HuH-7 (cell line): ENCODE measurements around the gene TTLL5.
"Not testable (repeated sequence)": the region's sequence is repeated elsewhere in the genome, so short reads cannot be mapped to it uniquely, and the experiment has no call there.

Experiments used
- DNase-seq: peaks from one replicate; pipeline ENCODE4 v3.0.0; 2011; ENCODE audit warnings: low spot score

Gene TTLL5

GRCh38 chr14:75648066-75648838, 12.8 kb upstream of the TTLL5 start:
- DNase-seq, result peak; percentile 64

- no peak for DNase-seq
These were observed 11.7 kb upstream of the TTLL5 start for GRCh38 chr14:75649337-75649736.

GRCh38 chr14:75649773-75650172, 11.3 kb upstream of the TTLL5 start:
- DNase-seq, result no peak

GRCh38 chr14:75650253-75651058, 10.6 kb upstream of the TTLL5 start:
- no peak for DNase-seq

GRCh38 chr14:75653563-75653962, 7.5 kb upstream of the TTLL5 start:
- DNase-seq, result no peak

- peak; percentile 64 for DNase-seq
These were observed 6.8 kb upstream of the TTLL5 start for GRCh38 chr14:75654127-75654732.

GRCh38 chr14:75655235-75655634, 5.8 kb upstream of the TTLL5 start:
- DNase-seq, result no peak

GRCh38 chr14:75657331-75657730, 3.7 kb upstream of the TTLL5 start:
- no peak for DNase-seq

GRCh38 chr14:75658957-75659356, 2.1 kb upstream of the TTLL5 start:
- DNase-seq, result no peak

GRCh38 chr14:75660238-75660629, 812 bp upstream of the TTLL5 start:
- DNase-seq, result no peak

GRCh38 chr14:75661499-75661814, 411 bp downstream of the TTLL5 start:
- no peak for DNase-seq

GRCh38 chr14:75662966-75663365, 1.9 kb downstream of the TTLL5 start:
- DNase-seq, result no peak

- no peak for DNase-seq
These were observed 6.2 kb downstream of the TTLL5 start for GRCh38 chr14:75667099-75667765.

- DNase-seq, result no peak
These were observed 11.7 kb downstream of the TTLL5 start for GRCh38 chr14:75672605-75673192.

GRCh38 chr14:75673345-75674035, 12.4 kb downstream of the TTLL5 start:
- DNase-seq, result no peak

- DNase-seq, result no peak
These were observed 14.4 kb downstream of the TTLL5 start for GRCh38 chr14:75675265-75675960.

- DNase-seq, result no peak
These were observed 24.9 kb downstream of the TTLL5 start for GRCh38 chr14:75685910-75686309.

GRCh38 chr14:75689012-75689411, 28.0 kb downstream of the TTLL5 start:
- DNase-seq, result no peak

- DNase-seq, result no peak
These were observed 29.0 kb downstream of the TTLL5 start for GRCh38 chr14:75690010-75690409.

GRCh38 chr14:75695025-75695424, 34.0 kb downstream of the TTLL5 start:
- DNase-seq, result not testable (repeated sequence)

GRCh38 chr14:75697386-75697785, 36.3 kb downstream of the TTLL5 start:
- DNase-seq, result no peak
